HG02943 (cell line): ENCODE results near the gene PKMYT1.

Experiments
- ATAC-seq: cut with Tn5 transposase; IDR thresholded peaks from one replicate; pipeline ENCODE4 v1.9.1; 2021; ENCODE audit warnings: mild to moderate bottlenecking, low read depth, moderate library complexity; ENCODE audit not compliant: unreplicated experiment

The PKMYT1 gene

DNA sequence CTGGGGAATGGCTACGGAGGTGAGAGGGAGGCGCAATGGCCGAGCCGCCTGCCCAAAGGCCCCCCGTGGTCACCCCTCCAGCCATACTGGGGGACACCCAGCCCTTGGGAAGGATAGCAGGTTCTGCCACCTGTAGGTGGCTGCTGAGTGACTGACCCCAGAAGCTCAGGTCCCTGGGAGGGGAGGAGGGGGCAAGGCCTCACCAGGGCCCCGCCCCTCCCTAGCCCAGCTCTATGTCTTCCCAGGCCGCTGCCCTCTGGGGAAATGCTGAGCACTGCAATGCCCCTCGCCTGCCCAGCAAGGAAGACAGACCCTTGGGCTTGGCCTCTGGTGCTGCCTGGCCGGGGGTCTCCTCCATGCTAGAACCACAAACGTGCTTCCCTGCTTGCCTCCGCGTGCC lies 21.1 kb upstream of the PKMYT1 start:
- no peak for ATAC-seq

- no peak for ATAC-seq
These were observed 20.3 kb upstream of the PKMYT1 start for GRCh38 chr16:3000540-3000939.

GRCh38 chr16:2999929-3000328 lies 19.7 kb upstream of the PKMYT1 start:
- no peak for ATAC-seq

- ATAC-seq = no peak
These were observed 16.1 kb upstream of the PKMYT1 start for GRCh38 chr16:2996298-2996697.

- ATAC-seq = no peak
These were observed 12.3 kb upstream of the PKMYT1 start for GRCh38 chr16:2992383-2993081.

DNA sequence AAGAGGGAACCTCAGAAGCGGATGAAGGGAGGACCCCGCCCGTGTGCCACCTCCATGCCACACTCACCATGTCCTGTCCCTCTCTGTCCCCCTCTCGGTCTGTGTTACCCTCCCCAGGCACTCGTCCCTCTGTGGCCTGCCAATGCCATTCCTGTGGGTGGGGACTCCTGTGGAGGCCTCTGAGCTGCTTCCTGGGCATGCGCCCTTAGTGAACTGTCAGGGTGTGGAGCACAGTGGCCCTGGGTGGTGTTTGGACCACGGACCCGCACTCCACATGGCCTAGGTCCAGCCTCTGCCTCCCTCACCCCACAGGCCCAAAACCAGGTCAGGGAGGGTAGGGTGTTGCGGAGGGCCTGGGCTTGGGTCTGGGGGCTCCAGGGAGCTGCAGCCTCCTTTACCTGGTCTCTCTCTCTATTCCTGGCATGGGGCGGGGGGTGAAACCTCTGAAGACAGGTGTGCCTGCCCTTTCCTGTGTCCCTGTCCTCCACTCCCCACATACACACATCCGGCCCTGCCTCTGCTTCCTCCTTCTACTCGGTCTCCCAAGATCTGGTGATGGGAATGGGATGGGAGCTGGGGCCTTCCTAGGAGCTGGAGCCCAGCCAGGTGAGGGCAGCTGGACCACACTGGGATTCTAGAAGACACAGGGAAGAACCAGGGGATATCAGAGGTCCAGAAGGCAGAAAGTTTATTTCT lies 11.5 kb upstream of the PKMYT1 start:
- ATAC-seq = no peak

DNA sequence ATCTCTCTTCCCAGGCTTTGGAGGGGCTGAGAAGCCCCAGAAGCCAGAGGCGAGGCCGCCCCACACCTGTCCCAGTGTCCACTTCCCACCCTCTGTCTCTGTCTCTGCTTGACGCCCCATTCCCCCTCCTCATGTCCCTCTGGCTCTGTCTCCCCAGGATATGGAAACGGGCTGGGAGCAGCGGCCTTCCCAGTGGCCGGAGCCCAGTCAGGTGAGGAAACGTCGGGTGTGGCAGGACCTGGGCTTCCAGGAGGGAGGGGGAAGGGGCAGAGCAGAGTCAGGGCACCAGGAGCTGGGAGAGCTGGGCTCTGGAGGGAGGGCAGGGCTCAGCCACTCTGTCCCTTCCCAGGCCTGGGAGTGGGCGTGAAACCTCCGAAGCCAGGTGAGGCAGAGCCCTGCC lies 10.6 kb upstream of the PKMYT1 start:
- no peak for ATAC-seq

GRCh38 chr16:2988590-2989099 lies 8.4 kb upstream of the PKMYT1 start:
- no peak for ATAC-seq

DNA sequence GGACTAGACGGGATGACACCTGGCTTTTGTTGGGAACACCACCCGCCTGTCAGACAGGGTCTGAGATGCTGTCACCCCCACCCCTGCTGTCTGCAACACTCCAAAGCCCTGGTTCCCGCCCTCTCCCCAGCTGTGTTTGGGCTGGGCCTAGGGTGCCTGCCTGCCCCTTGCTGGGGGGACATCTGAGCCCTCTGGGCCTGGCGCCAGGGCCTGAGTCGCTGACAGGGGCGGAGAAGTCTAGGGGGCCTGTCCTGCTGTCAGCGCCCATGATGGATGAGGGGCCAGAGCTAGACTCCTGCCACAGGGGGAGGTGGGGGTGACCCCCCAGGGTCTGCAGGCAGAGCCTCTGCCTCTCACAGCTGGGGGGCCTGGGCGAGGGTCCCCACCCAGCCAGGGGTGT lies 7.6 kb upstream of the PKMYT1 start:
- no peak for ATAC-seq

DNA sequence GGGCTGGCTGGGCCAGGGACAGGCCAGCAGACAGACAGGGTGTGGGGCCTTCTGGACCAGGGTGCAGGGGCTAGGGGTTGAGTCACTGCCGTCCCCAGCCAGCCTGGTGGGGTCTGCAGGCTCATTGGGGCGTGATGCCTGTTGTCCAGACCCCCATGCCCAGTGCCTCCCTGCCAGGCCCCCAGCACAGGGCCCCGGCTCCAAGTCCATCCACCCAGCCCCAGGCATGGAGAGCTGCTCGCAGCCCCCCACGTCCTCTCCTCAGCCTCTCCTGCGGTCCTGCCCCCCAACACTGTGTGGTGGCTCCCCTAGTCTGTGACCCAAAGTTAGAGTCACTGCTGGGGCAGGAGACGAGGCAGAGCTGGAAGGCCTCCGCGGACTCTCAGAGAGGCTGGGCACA lies 7.0 kb upstream of the PKMYT1 start:
- no peak for ATAC-seq

- ATAC-seq = no peak
These were observed 6.5 kb upstream of the PKMYT1 start for GRCh38 chr16:2986623-2987188.

DNA sequence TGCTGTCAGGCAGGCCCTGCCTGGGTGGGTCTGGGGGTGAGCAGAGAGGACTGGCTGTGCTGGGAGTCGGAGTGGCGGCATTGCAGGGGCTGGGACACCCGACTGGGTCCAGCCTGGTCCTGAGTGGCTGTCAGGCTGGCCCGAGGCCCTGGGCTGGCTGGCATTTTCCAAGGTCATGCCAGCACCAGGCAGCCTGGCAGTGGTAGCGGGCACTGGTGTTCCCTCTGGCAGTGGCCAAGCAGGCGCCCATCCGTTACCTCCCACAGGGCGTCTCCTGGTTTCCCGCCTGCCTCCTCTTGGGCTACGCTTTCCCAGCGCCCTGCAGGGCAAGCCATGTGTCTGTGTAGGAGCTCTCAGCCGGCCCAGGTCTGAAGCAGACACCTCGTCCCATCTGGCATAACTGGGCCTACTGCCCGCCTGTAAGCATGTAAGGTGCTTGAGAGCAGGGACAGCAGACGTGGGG lies 5.7 kb upstream of the PKMYT1 start:
- ATAC-seq = no peak

- no peak for ATAC-seq
These were observed 5.2 kb upstream of the PKMYT1 start for GRCh38 chr16:2985462-2985861.

GRCh38 chr16:2983706-2984136 lies 3.5 kb upstream of the PKMYT1 start:
- no peak for ATAC-seq

DNA sequence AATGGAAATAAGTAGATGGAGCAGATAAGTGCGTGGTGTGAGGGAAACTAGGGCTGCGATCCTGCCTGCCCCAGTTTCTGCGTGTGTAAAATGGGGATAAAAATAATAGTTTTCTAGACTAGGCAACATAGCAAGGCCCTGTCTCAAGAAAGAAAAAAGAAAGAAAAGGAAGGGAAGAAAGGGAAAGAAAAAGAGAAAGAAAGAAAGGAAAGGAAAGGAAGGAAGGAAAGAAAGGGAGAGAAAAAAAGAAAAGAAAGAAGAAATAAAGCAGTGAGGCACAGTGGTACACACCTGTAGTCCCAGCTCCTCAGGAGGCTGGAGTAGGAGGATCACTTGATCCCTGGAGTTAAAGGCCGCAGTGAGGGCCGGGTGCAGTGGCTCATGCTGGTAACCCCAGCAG lies 2.2 kb upstream of the PKMYT1 start:
- ATAC-seq = no peak

DNA sequence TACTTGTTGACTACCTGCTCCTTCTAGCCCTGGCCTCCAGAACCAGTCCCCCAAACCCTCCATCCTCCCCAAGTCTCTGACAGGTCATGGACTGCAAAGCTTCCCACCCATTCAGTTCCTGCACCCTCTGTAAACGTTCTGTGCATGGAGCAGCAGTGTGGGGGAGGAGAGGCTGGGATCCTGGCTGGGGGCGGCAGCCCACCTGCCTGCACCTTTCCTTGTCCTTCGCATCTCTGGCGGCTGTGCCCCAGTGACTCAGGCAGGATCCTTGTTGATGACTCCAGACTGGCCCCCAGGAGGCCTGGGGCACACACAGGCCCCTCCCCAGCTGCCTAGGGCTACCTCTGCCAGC lies 1.6 kb upstream of the PKMYT1 start:
- no peak for ATAC-seq

- no peak for ATAC-seq
These were observed 1.1 kb upstream of the PKMYT1 start for GRCh38 chr16:2981177-2981898.

GRCh38 chr16:2979669-2980226 lies 498 bp downstream of the PKMYT1 start:
- no peak for ATAC-seq

DNA sequence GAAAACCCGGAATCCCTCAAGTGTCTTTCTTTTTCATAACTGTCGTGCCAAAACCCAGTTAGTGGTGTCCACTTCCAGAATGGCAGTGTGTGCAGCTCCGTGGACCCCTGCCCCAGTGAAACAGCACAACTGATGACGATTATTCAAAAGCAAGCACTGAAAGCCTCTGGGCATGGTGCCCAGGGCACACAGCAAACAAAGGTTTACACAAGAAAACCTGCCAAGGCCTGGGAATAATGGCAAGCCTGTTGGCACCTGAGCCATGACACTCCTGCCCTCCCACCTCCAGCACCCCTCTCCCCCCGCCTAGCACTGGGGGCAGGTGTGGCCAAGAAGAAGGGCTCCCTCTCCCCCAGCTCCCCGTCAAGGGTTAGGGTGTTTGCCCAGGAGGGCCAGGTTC lies 2.8 kb downstream of the PKMYT1 start:
- ATAC-seq = no peak

DNA sequence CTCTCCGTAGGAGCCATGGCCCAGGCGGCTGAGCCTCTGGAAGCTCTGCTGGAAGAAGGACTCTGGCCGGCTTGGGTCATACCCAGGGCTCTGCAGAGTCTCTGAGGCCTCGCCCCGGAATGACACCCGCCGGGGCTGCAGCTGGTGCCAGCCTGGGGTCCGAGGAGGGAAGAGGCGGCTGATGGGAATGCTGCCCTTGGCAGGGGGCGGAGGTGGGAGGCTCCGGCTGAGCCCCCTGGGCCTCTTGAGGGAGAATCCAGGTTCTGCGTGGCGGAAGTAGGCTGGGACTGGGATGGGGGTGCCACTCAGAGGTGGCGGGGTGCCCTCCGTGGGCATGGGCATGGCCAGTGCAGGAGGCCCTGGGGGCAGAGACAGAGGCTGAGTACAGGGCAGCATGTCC lies 3.6 kb downstream of the PKMYT1 start:
- ATAC-seq = no peak

- no peak for ATAC-seq
These were observed 4.0 kb downstream of the PKMYT1 start for GRCh38 chr16:2976201-2976600.
